Stomach smooth muscle (tissue), 2 donors: ENCODE results near the gene MVB12B.

Experiments used
- H3K27ac ChIP-seq: one replicate; pipeline ENCODE4 v1.7.0; 2013; ENCODE audit warnings: mild to moderate bottlenecking, low read length, inconsistent platforms
- H3K27me3 ChIP-seq, 2 donors: one replicate each; pipeline ENCODE4 v1.7.0; 2013; ENCODE audit warnings: low read length in 2 of 2; ENCODE audit not compliant: insufficient read depth in 2 of 2, control insufficient read depth in 1 of 2
- H3K36me3 ChIP-seq, 2 donors: one replicate each; pipeline ENCODE4 v1.7.0; 2013; ENCODE audit warnings: low read length in 2 of 2; ENCODE audit not compliant: control insufficient read depth in 2 of 2, insufficient read depth in 2 of 2
- H3K4me1 ChIP-seq: one replicate; pipeline ENCODE4 v1.7.0; 2013; ENCODE audit warnings: low read length; ENCODE audit not compliant: control insufficient read depth, insufficient read depth
- H3K4me3 ChIP-seq, 2 donors: one replicate each; pipeline ENCODE4 v1.7.0; 2013; ENCODE audit warnings: low read length in 2 of 2
- H3K9ac ChIP-seq, 2 donors: one replicate each; pipeline ENCODE4 v1.7.0; 2013; ENCODE audit warnings: low read length in 2 of 2, mild to moderate bottlenecking in 1 of 2
- H3K9me3 ChIP-seq, 2 donors: one replicate each; pipeline ENCODE4 v1.7.0; 2013; ENCODE audit warnings: low read length in 2 of 2; ENCODE audit not compliant: control insufficient read depth in 2 of 2
- donor health status: healthy.
- donor health status: Pancreatic carcinoma.

The MVB12B gene

GRCh38 chr9:126454795-126455194, 128.2 kb downstream of the MVB12B start:
- H3K4me1 ChIP-seq: no peaks in the 10 kb centered on the region
- no peaks in the 10 kb centered on the region for H3K9me3 ChIP-seq
- H3K36me3 ChIP-seq: peaks cover 6 to 13% of the 10 kb centered on the region in 2 donors
- no peak overlapping the region for H3K4me3 ChIP-seq
- H3K27me3 ChIP-seq: no peaks in the 10 kb centered on the region
- no peak overlapping the region for H3K9ac ChIP-seq
- no peak overlapping the region for H3K27ac ChIP-seq

GRCh38 chr9:126456441-126457174, 130.0 kb downstream of the MVB12B start:
- Histone ChIP-seq H3K4me3 (no peak overlapping the region), H3K27me3 (no peaks in the 10 kb centered on the region), H3K9ac (no peak overlapping the region), H3K27ac (no peak overlapping the region), H3K9me3 (no peaks in the 10 kb centered on the region), H3K36me3 (peaks cover 6 to 13% of the 10 kb centered on the region in 2 donors), H3K4me1 (no peaks in the 10 kb centered on the region)

GRCh38 chr9:126457175-126457547, 130.5 kb downstream of the MVB12B start:
- Histone ChIP-seq H3K9ac (no peak overlapping the region), H3K9me3 (no peaks in the 10 kb centered on the region), H3K27me3 (no peaks in the 10 kb centered on the region), H3K36me3 (peaks cover 6 to 10% of the 10 kb centered on the region in 2 donors), H3K27ac (no peak overlapping the region), H3K4me1 (no peaks in the 10 kb centered on the region), H3K4me3 (no peak overlapping the region)

GRCh38 chr9:126457890-126458289, 131.3 kb downstream of the MVB12B start:
- no peaks in the 10 kb centered on the region for H3K9me3 ChIP-seq
- no peak overlapping the region for H3K4me3 ChIP-seq
- no peaks in the 10 kb centered on the region for H3K4me1 ChIP-seq
- no peak overlapping the region for H3K27ac ChIP-seq
- H3K27me3 ChIP-seq: no peaks in the 10 kb centered on the region
- no peak overlapping the region for H3K9ac ChIP-seq
- H3K36me3 ChIP-seq: peaks cover 6 to 9% of the 10 kb centered on the region in 2 donors

GRCh38 chr9:126459126-126459525, 132.5 kb downstream of the MVB12B start:
- Histone ChIP-seq H3K9ac (no peak overlapping the region), H3K27ac (no peak overlapping the region), H3K4me1 (no peaks in the 10 kb centered on the region), H3K4me3 (no peak overlapping the region), H3K9me3 (no peaks in the 10 kb centered on the region), H3K36me3 (peaks cover 0 to 5% of the 10 kb centered on the region in 2 donors), H3K27me3 (no peaks in the 10 kb centered on the region)

- Histone ChIP-seq H3K4me1 (no peaks in the 10 kb centered on the region), H3K27me3 (no peaks in the 10 kb centered on the region), H3K27ac (no peak overlapping the region), H3K9ac (no peak overlapping the region), H3K36me3 (peaks cover 0 to 5% of the 10 kb centered on the region in 2 donors), H3K9me3 (no peaks in the 10 kb centered on the region), H3K4me3 (no peak overlapping the region)
These were observed 132.9 kb downstream of the MVB12B start for GRCh38 chr9:126459546-126459945.

- Histone ChIP-seq H3K4me1 (no peaks in the 10 kb centered on the region), H3K4me3 (no peak overlapping the region), H3K27me3 (no peaks in the 10 kb centered on the region), H3K27ac (no peak overlapping the region), H3K9me3 (no peaks in the 10 kb centered on the region), H3K36me3 (peaks cover 0 to 2% of the 10 kb centered on the region in 2 donors), H3K9ac (no peak overlapping the region)
These were observed 133.6 kb downstream of the MVB12B start for GRCh38 chr9:126459965-126460843.

GRCh38 chr9:126461029-126461428, 134.4 kb downstream of the MVB12B start:
- no peak overlapping the region for H3K27ac ChIP-seq
- no peak overlapping the region for H3K4me3 ChIP-seq
- H3K27me3 ChIP-seq: no peaks in the 10 kb centered on the region
- H3K36me3 ChIP-seq: peaks cover 0 to 2% of the 10 kb centered on the region in 2 donors
- no peaks in the 10 kb centered on the region for H3K4me1 ChIP-seq
- H3K9me3 ChIP-seq: no peaks in the 10 kb centered on the region
- H3K9ac ChIP-seq: no peak overlapping the region

GRCh38 chr9:126461608-126462007, 135.0 kb downstream of the MVB12B start:
- Histone ChIP-seq H3K27me3 (no peaks in the 10 kb centered on the region), H3K4me3 (no peak overlapping the region), H3K9me3 (no peaks in the 10 kb centered on the region)

GRCh38 chr9:126462617-126463016, 136.0 kb downstream of the MVB12B start:
- Histone ChIP-seq H3K27ac (no peak overlapping the region), H3K36me3 (peaks cover 0 to 4% of the 10 kb centered on the region in 2 donors), H3K9ac (no peak overlapping the region), H3K9me3 (no peaks in the 10 kb centered on the region), H3K4me1 (no peaks in the 10 kb centered on the region), H3K27me3 (no peaks in the 10 kb centered on the region), H3K4me3 (no peak overlapping the region)

More at GRCh38 chr9:126461608-126462007, 135.0 kb downstream of the MVB12B start:
- H3K9ac ChIP-seq: no peak overlapping the region
- no peak overlapping the region for H3K27ac ChIP-seq
- peaks cover 0 to 2% of the 10 kb centered on the region in 2 donors for H3K36me3 ChIP-seq
- H3K4me1 ChIP-seq: no peaks in the 10 kb centered on the region
